ENCODE measurements around the gene KRTAP9-9. TPM values are rescaled to one million over a fixed set of nuclear protein-coding genes. Genes with fewer than 3 reads are reported as not detected.
"Not testable (repeated sequence)": the region's sequence is repeated elsewhere in the genome, so short reads cannot be mapped to it uniquely, and the experiment has no call there.

Gene KRTAP9-9
- not detected in 2 replicates for total RNA-seq

GRCh38 chr17:41255381-41256290, at the start of gene KRTAP9-9:
KRTAP9-9 (plus strand) TSS chr17:41255384.
- peaks cover 33% of the 10 kb centered on the region for H3K27me3 Mint-ChIP-seq (ENCODE audit: low read depth)
- H3K9me3 Mint-ChIP-seq; H3K27ac Mint-ChIP-seq; DNase-seq (ENCODE audit: low spot score); H3K4me3 Mint-ChIP-seq (ENCODE audit: low read depth); intact Hi-C loops (cut with micrococcal nuclease); H3K4me1 Mint-ChIP-seq (ENCODE audit: low read depth); H3K36me3 Mint-ChIP-seq (ENCODE audit: low read depth): not testable (repeated sequence)

- no peak overlapping the region for H3K27ac Mint-ChIP-seq
- intact Hi-C loops (cut with micrococcal nuclease), result no loop called here
- no peaks in the 10 kb centered on the region for H3K9me3 Mint-ChIP-seq
- no peaks in the 10 kb centered on the region for H3K4me1 Mint-ChIP-seq (ENCODE audit: low read depth)
- H3K36me3 Mint-ChIP-seq (ENCODE audit: low read depth), result no peaks in the 10 kb centered on the region
- H3K4me3 Mint-ChIP-seq (ENCODE audit: low read depth), result no peak overlapping the region
- DNase-seq (ENCODE audit: low spot score), result no peak
- peaks cover 15% of the 10 kb centered on the region for H3K27me3 Mint-ChIP-seq (ENCODE audit: low read depth)
Measured at GRCh38 chr17:41211845-41212466, 43.2 kb upstream of the KRTAP9-9 start.

GRCh38 chr17:41212524-41213169, 42.5 kb upstream of the KRTAP9-9 start:
- Mint-ChIP-seq H3K27ac (no peak overlapping the region), H3K27me3 (ENCODE audit: low read depth) (peaks cover 15% of the 10 kb centered on the region), H3K36me3 (ENCODE audit: low read depth) (no peaks in the 10 kb centered on the region), H3K4me3 (ENCODE audit: low read depth) (no peak overlapping the region), H3K9me3 (no peaks in the 10 kb centered on the region), H3K4me1 (ENCODE audit: low read depth) (no peaks in the 10 kb centered on the region)
- intact Hi-C loops (cut with micrococcal nuclease), result no loop called here
- DNase-seq (ENCODE audit: low spot score), result no peak

- Mint-ChIP-seq H3K27me3 (ENCODE audit: low read depth) (peaks cover 2% of the 10 kb centered on the region), H3K4me3 (ENCODE audit: low read depth) (no peak overlapping the region), H3K9me3 (no peaks in the 10 kb centered on the region), H3K27ac (no peak overlapping the region), H3K36me3 (ENCODE audit: low read depth) (no peaks in the 10 kb centered on the region), H3K4me1 (ENCODE audit: low read depth) (no peaks in the 10 kb centered on the region)
- intact Hi-C loops (cut with micrococcal nuclease), result no loop called here
- no peak for DNase-seq (ENCODE audit: low spot score)
Measured at GRCh38 chr17:41215681-41216080, 39.5 kb upstream of the KRTAP9-9 start.

- peaks cover 8% of the 10 kb centered on the region for H3K27me3 Mint-ChIP-seq (ENCODE audit: low read depth)
- H3K36me3 Mint-ChIP-seq (ENCODE audit: low read depth), result no peaks in the 10 kb centered on the region
- H3K4me1 Mint-ChIP-seq (ENCODE audit: low read depth), result no peaks in the 10 kb centered on the region
- intact Hi-C loops (cut with micrococcal nuclease), result no loop called here
- DNase-seq (ENCODE audit: low spot score), result no peak
- H3K4me3 Mint-ChIP-seq (ENCODE audit: low read depth), result no peak overlapping the region
- H3K9me3 Mint-ChIP-seq, result no peaks in the 10 kb centered on the region
- no peak overlapping the region for H3K27ac Mint-ChIP-seq
Measured at GRCh38 chr17:41223821-41224220, 31.4 kb upstream of the KRTAP9-9 start.

- H3K4me1 Mint-ChIP-seq (ENCODE audit: low read depth), result no peaks in the 10 kb centered on the region
- no peaks in the 10 kb centered on the region for H3K36me3 Mint-ChIP-seq (ENCODE audit: low read depth)
- H3K4me3 Mint-ChIP-seq (ENCODE audit: low read depth), result no peak overlapping the region
- H3K27me3 Mint-ChIP-seq (ENCODE audit: low read depth), result peaks cover 11% of the 10 kb centered on the region
- DNase-seq (ENCODE audit: low spot score), result no peak
- intact Hi-C loops (cut with micrococcal nuclease), result no loop called here
- no peaks in the 10 kb centered on the region for H3K9me3 Mint-ChIP-seq
- no peak overlapping the region for H3K27ac Mint-ChIP-seq
Measured at GRCh38 chr17:41226051-41226450, 29.1 kb upstream of the KRTAP9-9 start.

- H3K4me3 Mint-ChIP-seq (ENCODE audit: low read depth); DNase-seq (ENCODE audit: low spot score); H3K9me3 Mint-ChIP-seq; H3K4me1 Mint-ChIP-seq (ENCODE audit: low read depth); H3K27me3 Mint-ChIP-seq (ENCODE audit: low read depth); H3K27ac Mint-ChIP-seq; H3K36me3 Mint-ChIP-seq (ENCODE audit: low read depth); intact Hi-C loops (cut with micrococcal nuclease): not testable (repeated sequence)
Measured at GRCh38 chr17:41226598-41227095, 28.5 kb upstream of the KRTAP9-9 start, which contains the start of gene KRTAP9-2. KRTAP9-2 (plus strand) TSS chr17:41226648; CDS start chr17:41226655, 7 bp downstream.

- Mint-ChIP-seq H3K4me1 (ENCODE audit: low read depth) (no peaks in the 10 kb centered on the region), H3K27ac (no peak overlapping the region), H3K9me3 (no peaks in the 10 kb centered on the region), H3K4me3 (ENCODE audit: low read depth) (no peak overlapping the region), H3K27me3 (ENCODE audit: low read depth) (peaks cover 22% of the 10 kb centered on the region), H3K36me3 (ENCODE audit: low read depth) (no peaks in the 10 kb centered on the region)
- intact Hi-C loops (cut with micrococcal nuclease), result no loop called here
- no peak for DNase-seq (ENCODE audit: low spot score)
Measured at GRCh38 chr17:41230094-41230493, 25.1 kb upstream of the KRTAP9-9 start.

GRCh38 chr17:41231731-41232130, 23.5 kb upstream of the KRTAP9-9 start:
- peaks cover 26% of the 10 kb centered on the region for H3K27me3 Mint-ChIP-seq (ENCODE audit: low read depth)
- no peaks in the 10 kb centered on the region for H3K9me3 Mint-ChIP-seq
- no peak overlapping the region for H3K4me3 Mint-ChIP-seq (ENCODE audit: low read depth)
- H3K36me3 Mint-ChIP-seq (ENCODE audit: low read depth), result no peaks in the 10 kb centered on the region
- no peak overlapping the region for H3K27ac Mint-ChIP-seq
- intact Hi-C loops (cut with micrococcal nuclease), result no loop called here
- H3K4me1 Mint-ChIP-seq (ENCODE audit: low read depth), result no peaks in the 10 kb centered on the region
- DNase-seq (ENCODE audit: low spot score), result no peak

GRCh38 chr17:41232399-41233105, 22.6 kb upstream of the KRTAP9-9 start, which contains the start of gene KRTAP9-3:
KRTAP9-3 (plus strand) TSS chr17:41232449; CDS start chr17:41232502, 53 bp downstream.
- H3K4me3 Mint-ChIP-seq (ENCODE audit: low read depth); DNase-seq (ENCODE audit: low spot score); H3K4me1 Mint-ChIP-seq (ENCODE audit: low read depth); intact Hi-C loops (cut with micrococcal nuclease); H3K36me3 Mint-ChIP-seq (ENCODE audit: low read depth); H3K9me3 Mint-ChIP-seq; H3K27ac Mint-ChIP-seq: not testable (repeated sequence)
- H3K27me3 Mint-ChIP-seq (ENCODE audit: low read depth), result peaks cover 26% of the 10 kb centered on the region

- H3K4me3 Mint-ChIP-seq (ENCODE audit: low read depth); H3K36me3 Mint-ChIP-seq (ENCODE audit: low read depth); intact Hi-C loops (cut with micrococcal nuclease); H3K27ac Mint-ChIP-seq; H3K4me1 Mint-ChIP-seq (ENCODE audit: low read depth); H3K9me3 Mint-ChIP-seq; DNase-seq (ENCODE audit: low spot score): not testable (repeated sequence)
- peaks cover 17% of the 10 kb centered on the region for H3K27me3 Mint-ChIP-seq (ENCODE audit: low read depth)
Measured at GRCh38 chr17:41237116-41237515, 18.1 kb upstream of the KRTAP9-9 start.

GRCh38 chr17:41237949-41238437, 17.2 kb upstream of the KRTAP9-9 start, which contains the start of gene KRTAP9-8:
KRTAP9-8 (plus strand) TSS chr17:41237999; CDS start chr17:41238052, 53 bp downstream.
- intact Hi-C loops (cut with micrococcal nuclease); H3K27ac Mint-ChIP-seq; H3K4me1 Mint-ChIP-seq (ENCODE audit: low read depth); H3K4me3 Mint-ChIP-seq (ENCODE audit: low read depth); DNase-seq (ENCODE audit: low spot score); H3K9me3 Mint-ChIP-seq; H3K36me3 Mint-ChIP-seq (ENCODE audit: low read depth): not testable (repeated sequence)
- H3K27me3 Mint-ChIP-seq (ENCODE audit: low read depth), result peaks cover 18% of the 10 kb centered on the region

Measured in activated T-helper 2 cell treated with anti-CD3 and anti-CD28 coated beads, Interferon-gamma antibody, Interleukin-2, Interleukin-4, amounts not matched to agents 10 μg/mL and 5 μg/mL and 100 μg/mL, durations not matched to agents 14 hours and 24 hours and 36 hours (primary cell).